Measurements from ENCODE around the gene KIF5C. TPM values are rescaled to one million over a fixed set of nuclear protein-coding genes. Genes with fewer than 3 reads are reported as not detected.

The KIF5C gene
- total RNA-seq, 2 experiments from 2014 or later = 8.1 to 22.2 TPM

- POLR2A ChIA-PET = interaction anchor here (0.9 kb wide), 1 partner anchor 13 kb away, joined by 3 read pairs; no protein-coding TSS in a partner anchor
- CTCF ChIA-PET (ENCODE audit: unreplicated experiment) = no interaction called here
- H3K36me3 ChIP-seq (ENCODE audit: insufficient read depth, low read length) = no peaks in the 10 kb centered on the region
These were observed 38.0 kb downstream of the KIF5C start for GRCh38 chr2:148913061-148913460.

DNA sequence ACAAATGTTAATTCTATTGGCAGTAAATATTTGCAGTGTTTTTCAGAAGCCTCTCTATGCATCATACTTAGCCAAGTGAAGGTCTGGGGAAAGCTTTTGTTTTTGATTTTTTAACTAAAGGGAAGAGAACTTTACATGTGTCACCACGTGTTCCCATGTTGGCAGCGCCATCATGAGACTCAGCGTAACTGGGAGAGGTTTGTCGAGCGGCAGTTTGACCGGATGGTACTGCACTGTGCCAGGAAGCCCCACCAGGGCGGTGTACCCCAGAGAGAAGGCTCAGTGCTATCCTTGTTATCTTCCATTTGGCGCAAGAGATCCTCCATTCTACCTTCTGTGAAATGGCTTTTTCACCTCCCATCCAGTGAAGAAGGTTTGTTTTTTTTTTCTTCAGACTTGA, 38.5 kb downstream of the KIF5C start:
- ChIA-PET POLR2A (interaction anchor here (0.9 kb wide), 1 partner anchor 14 kb away, joined by 3 read pairs; no protein-coding TSS in a partner anchor), CTCF (ENCODE audit: unreplicated experiment) (no interaction called here)
- H3K4me1 ChIP-seq (ENCODE audit: insufficient read depth, low read length, poor library complexity, severe bottlenecking) = no peaks in the 10 kb centered on the region
- no peak for DNase-seq (ENCODE audit: low spot score)
- H3K27ac ChIP-seq (ENCODE audit: low read depth, low read length, poor library complexity, severe bottlenecking) = no peak overlapping the region
- intact Hi-C loops (cut with micrococcal nuclease; ENCODE audit: unreplicated experiment) = no loop called here
- H3K4me2 ChIP-seq (ENCODE audit: low read length) = no peak overlapping the region
- TF ChIP-seq, protein P1, sequence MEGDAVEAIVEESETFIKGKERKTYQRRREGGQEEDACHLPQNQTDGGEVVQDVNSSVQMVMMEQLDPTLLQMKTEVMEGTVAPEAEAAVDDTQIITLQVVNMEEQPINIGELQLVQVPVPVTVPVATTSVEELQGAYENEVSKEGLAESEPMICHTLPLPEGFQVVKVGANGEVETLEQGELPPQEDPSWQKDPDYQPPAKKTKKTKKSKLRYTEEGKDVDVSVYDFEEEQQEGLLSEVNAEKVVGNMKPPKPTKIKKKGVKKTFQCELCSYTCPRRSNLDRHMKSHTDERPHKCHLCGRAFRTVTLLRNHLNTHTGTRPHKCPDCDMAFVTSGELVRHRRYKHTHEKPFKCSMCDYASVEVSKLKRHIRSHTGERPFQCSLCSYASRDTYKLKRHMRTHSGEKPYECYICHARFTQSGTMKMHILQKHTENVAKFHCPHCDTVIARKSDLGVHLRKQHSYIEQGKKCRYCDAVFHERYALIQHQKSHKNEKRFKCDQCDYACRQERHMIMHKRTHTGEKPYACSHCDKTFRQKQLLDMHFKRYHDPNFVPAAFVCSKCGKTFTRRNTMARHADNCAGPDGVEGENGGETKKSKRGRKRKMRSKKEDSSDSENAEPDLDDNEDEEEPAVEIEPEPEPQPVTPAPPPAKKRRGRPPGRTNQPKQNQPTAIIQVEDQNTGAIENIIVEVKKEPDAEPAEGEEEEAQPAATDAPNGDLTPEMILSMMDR (conservative IDR thresholded peaks at IDR 0.05; ENCODE audit: low read length) = no peak
- no peak for TF ChIP-seq EZH2phosphoT487 (IDR thresholded peaks at IDR 0.05; ENCODE audit: borderline replicate concordance, low read depth, low read length)
- H3K9me3 ChIP-seq (ENCODE audit: low read length) = no peaks in the 10 kb centered on the region; the same call in 1 of the 2 replicates
- no peaks in the 10 kb centered on the region for H3K9me2 ChIP-seq (ENCODE audit: insufficient read depth, low read length)
- no TSS peak for BruUV-seq (replicated peaks)
- no peaks in the 10 kb centered on the region for H3K36me3 ChIP-seq (ENCODE audit: insufficient read depth, low read length)
- H3K79me2 ChIP-seq (ENCODE audit: insufficient read depth, low read depth, low read length) = no peaks in the 10 kb centered on the region
- H2AFZ ChIP-seq (ENCODE audit: low read length) = no peak overlapping the region
- no peaks in the 10 kb centered on the region for H4K20me1 ChIP-seq (ENCODE audit: insufficient read depth, low read length)
- no peak overlapping the region for H3K4me3 ChIP-seq (ENCODE audit: low read depth, low read length, poor library complexity, severe bottlenecking)

More at GRCh38 chr2:148913061-148913460, 38.0 kb downstream of the KIF5C start:
- no peak overlapping the region for H3K4me3 ChIP-seq (ENCODE audit: low read depth, low read length, poor library complexity, severe bottlenecking)
- no peak overlapping the region for H3K4me2 ChIP-seq (ENCODE audit: low read length)
- intact Hi-C loops (cut with micrococcal nuclease; ENCODE audit: unreplicated experiment) = no loop called here
- H4K20me1 ChIP-seq (ENCODE audit: insufficient read depth, low read length) = no peaks in the 10 kb centered on the region
- TF ChIP-seq, protein P1 (conservative IDR thresholded peaks at IDR 0.05; ENCODE audit: low read length) = no peak
- TF ChIP-seq EZH2phosphoT487 (IDR thresholded peaks at IDR 0.05; ENCODE audit: borderline replicate concordance, low read depth, low read length) = no peak
- no peaks in the 10 kb centered on the region for H3K9me2 ChIP-seq (ENCODE audit: insufficient read depth, low read length)
- H2AFZ ChIP-seq (ENCODE audit: low read length) = no peak overlapping the region
- no peak for DNase-seq (ENCODE audit: low spot score)
- no peaks in the 10 kb centered on the region for H3K4me1 ChIP-seq (ENCODE audit: insufficient read depth, low read length, poor library complexity, severe bottlenecking)
- no peak overlapping the region for H3K27ac ChIP-seq (ENCODE audit: low read depth, low read length, poor library complexity, severe bottlenecking)
- no peaks in the 10 kb centered on the region for H3K9me3 ChIP-seq (ENCODE audit: low read length)
- no peaks in the 10 kb centered on the region for H3K79me2 ChIP-seq (ENCODE audit: insufficient read depth, low read depth, low read length)
- BruUV-seq (replicated peaks) = no TSS peak

- H3K36me3 ChIP-seq (ENCODE audit: insufficient read depth, low read length) = no peaks in the 10 kb centered on the region
- no peak for DNase-seq (ENCODE audit: low spot score)
- H3K4me1 ChIP-seq (ENCODE audit: insufficient read depth, low read length, poor library complexity, severe bottlenecking) = no peaks in the 10 kb centered on the region
- H3K4me3 ChIP-seq (ENCODE audit: low read depth, low read length, poor library complexity, severe bottlenecking) = no peak overlapping the region
- ChIA-PET POLR2A (interaction anchor here (0.5 kb wide), 1 partner anchor 465 kb away, joined by 3 read pairs; no protein-coding TSS in a partner anchor), CTCF (ENCODE audit: unreplicated experiment) (interaction anchor here (0.6 kb wide), 1 partner anchor 885 kb away, joined by 3 read pairs; no protein-coding TSS in a partner anchor)
- no peaks in the 10 kb centered on the region for H3K9me2 ChIP-seq (ENCODE audit: insufficient read depth, low read length)
- H3K4me2 ChIP-seq (ENCODE audit: low read length) = no peak overlapping the region
- H3K27ac ChIP-seq (ENCODE audit: low read depth, low read length, poor library complexity, severe bottlenecking) = no peak overlapping the region
- BruUV-seq (replicated peaks) = no TSS peak
- no peak overlapping the region for H2AFZ ChIP-seq (ENCODE audit: low read length)
- H3K9me3 ChIP-seq (ENCODE audit: low read length) = no peaks in the 10 kb centered on the region; the same call in 1 of the 2 replicates
- no peaks in the 10 kb centered on the region for H3K79me2 ChIP-seq (ENCODE audit: insufficient read depth, low read depth, low read length)
- intact Hi-C loops (cut with micrococcal nuclease; ENCODE audit: unreplicated experiment) = no loop called here
- H4K20me1 ChIP-seq (ENCODE audit: insufficient read depth, low read length) = no peaks in the 10 kb centered on the region
- TF ChIP-seq, protein P1 (conservative IDR thresholded peaks at IDR 0.05; ENCODE audit: low read length) = no peak
- TF ChIP-seq EZH2phosphoT487 (IDR thresholded peaks at IDR 0.05; ENCODE audit: borderline replicate concordance, low read depth, low read length) = no peak
These were observed 39.4 kb downstream of the KIF5C start for GRCh38 chr2:148914463-148914862.

Data from OCI-LY7 (cell line).